Spleen (tissue), 7 donors: ENCODE measurements around the gene CDH18.

ENCODE experiments used
- CTCF ChIP-seq, 11 experiments: fragments of 200-600 bp in 7 of 11; fragments of 450-650 bp in 4 of 11; sonication (generic) in 4 of 11; IDR thresholded peaks in 8 of 11; conservative IDR thresholded peaks in 3 of 11; 1 replicate in 7 of 11; 2 replicates in 4 of 11; pipeline versions ENCODE4 v1.4.0 to v1.8.0; 2016 to 2021; ENCODE audit warnings: antibody characterized with exemption in 11 of 11, inconsistent platforms in 4 of 11, mild to moderate bottlenecking in 1 of 11
- POLR2A ChIP-seq, 3 donors: fragments of 450-650 bp; IDR thresholded peaks; one replicate each; pipeline ENCODE4 v1.5.1; 2017; ENCODE audit warnings: antibody characterized with exemption in 3 of 3, mild to moderate bottlenecking in 1 of 3
- POLR2AphosphoS5 ChIP-seq, 3 donors: sonication (generic); formaldehyde crosslinking; IDR thresholded peaks; one replicate each; pipeline ENCODE4 v1.5.1; 2017; ENCODE audit warnings: antibody characterized with exemption in 3 of 3
- donor health status: DM: no; HTN: no; CAD: no; lungs with moderate emphysema.
- donor health status: DM: no; HTN: no; CAD: no.
- donor health status: DM: no; HTN: no; CAD: no.

- no peak for TF ChIP-seq CTCF (IDR thresholded peaks at IDR 0.05 in 8 of 11, conservative IDR thresholded peaks at IDR 0.05 in 3 of 11)
- TF ChIP-seq POLR2A (IDR thresholded peaks at IDR 0.05), result no peak
- TF ChIP-seq POLR2AphosphoS5 (IDR thresholded peaks at IDR 0.05), result no peak
These were observed 35.7 kb upstream of the CDH18 start for GRCh38 chr5:20023686-20024180.
